ENCODE data around the gene XPC.
"Not testable (repeated sequence)": the region's sequence is repeated elsewhere in the genome, so short reads cannot be mapped to it uniquely, and the experiment has no call there.

The XPC gene

GRCh38 chr3:14178247-14179113, at the start of gene XPC, which contains the start of gene LSM3:
XPC (minus strand) TSS chr3:14178601; CDS start chr3:14178568, 33 bp downstream.
LSM3 (plus strand) TSS chr3:14178817; CDS start chr3:14178861, 44 bp downstream.
- DNase-seq (ENCODE audit: low read depth), result peak; percentile 96

DNA sequence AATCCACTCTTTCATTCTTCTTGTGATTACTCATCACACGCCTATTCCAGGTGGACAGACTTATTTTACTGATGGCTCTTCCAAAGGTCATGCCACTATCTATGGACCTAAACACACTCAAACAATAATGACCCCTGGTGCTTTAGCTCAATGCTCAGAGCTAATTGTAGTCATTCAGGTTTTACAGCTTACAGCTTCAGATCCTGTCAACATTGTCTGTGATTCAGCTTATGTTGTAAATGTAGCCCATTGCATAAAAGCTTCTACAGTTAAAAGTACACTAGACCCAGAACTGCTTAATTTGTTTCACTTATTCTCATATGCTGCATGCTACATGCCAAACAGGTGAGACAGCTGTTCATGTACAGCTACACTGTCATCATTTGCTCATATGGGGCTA, 49.5 kb upstream of the XPC start:
- DNase-seq (ENCODE audit: low read depth), result no peak

- not testable (repeated sequence) for DNase-seq (ENCODE audit: low read depth)
Measured at GRCh38 chr3:14226351-14226750, 48.0 kb upstream of the XPC start.

- DNase-seq (ENCODE audit: low read depth), result no peak
Measured at GRCh38 chr3:14225421-14225820, 47.0 kb upstream of the XPC start.

DNA sequence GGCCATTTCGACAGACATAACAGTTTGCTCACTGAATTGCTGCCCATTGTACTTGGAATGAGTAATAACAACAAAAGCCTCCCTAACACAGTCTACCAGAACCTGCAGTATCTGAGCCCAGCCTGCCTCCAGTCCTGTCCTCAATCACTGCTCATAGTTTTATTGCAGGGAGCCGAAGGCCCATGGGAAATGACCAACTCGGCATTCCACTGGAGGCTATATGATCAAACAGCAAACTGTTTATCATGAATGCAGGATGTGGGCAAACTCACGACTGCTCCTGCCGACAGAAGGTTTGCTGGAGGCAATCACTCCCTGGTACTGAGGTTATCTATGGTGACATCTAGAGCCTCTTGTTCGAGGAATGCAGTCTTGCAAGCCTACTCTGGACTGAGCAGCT, 46.5 kb upstream of the XPC start:
- DNase-seq (ENCODE audit: low read depth), result no peak

- DNase-seq (ENCODE audit: low read depth), result no peak
Measured at GRCh38 chr3:14223595-14223994, 45.2 kb upstream of the XPC start.

- DNase-seq (ENCODE audit: low read depth), result no peak
Measured at GRCh38 chr3:14222900-14223594, 44.6 kb upstream of the XPC start.

GRCh38 chr3:14222457-14222856, 44.1 kb upstream of the XPC start:
- DNase-seq (ENCODE audit: low read depth), result no peak

- DNase-seq (ENCODE audit: low read depth), result no peak
Measured at GRCh38 chr3:14221902-14222301, 43.5 kb upstream of the XPC start.

DNA sequence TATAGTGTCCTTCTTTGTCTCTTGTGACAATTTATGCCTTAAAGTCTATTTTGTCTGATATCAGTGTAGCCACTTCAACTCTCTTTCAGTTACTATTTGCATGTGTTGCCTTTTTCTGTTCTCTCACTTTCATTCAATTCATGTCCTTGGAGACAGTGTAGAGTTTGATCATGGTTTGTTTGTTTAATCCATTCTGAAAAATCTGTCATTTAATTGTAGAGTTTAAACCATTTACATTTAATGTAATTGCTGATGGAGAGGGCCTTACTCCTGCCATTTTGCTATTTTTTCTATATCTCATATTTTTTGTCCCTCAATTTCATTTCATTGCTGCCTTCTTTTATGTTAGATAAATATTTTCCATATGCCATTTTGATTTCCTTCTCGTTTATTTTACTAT, 42.5 kb upstream of the XPC start:
- no peak for DNase-seq (ENCODE audit: low read depth)

DNA sequence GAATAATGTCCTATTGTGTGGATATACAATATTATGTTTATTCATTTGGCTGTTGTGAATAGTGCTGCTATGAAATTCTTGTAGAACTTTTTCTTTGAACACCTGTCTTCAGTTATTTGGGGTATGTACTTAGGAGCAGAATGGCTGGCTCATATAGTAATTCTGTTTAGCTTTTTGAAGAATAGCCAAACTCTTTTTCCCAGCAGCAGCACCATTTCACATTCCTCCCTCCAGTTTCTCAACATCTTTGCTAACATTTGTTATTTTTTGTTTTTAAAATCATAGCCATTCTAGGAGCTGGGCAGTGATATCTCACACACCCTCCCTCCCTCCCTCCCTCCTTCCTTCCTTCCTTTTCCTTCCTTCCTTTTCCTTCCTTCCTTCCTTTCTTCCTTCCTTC, 40.0 kb upstream of the XPC start:
- no peak for DNase-seq (ENCODE audit: low read depth)

- peak; percentile 21 for DNase-seq (ENCODE audit: low read depth)
Measured at GRCh38 chr3:14216257-14217048, 38.1 kb upstream of the XPC start.

DNA sequence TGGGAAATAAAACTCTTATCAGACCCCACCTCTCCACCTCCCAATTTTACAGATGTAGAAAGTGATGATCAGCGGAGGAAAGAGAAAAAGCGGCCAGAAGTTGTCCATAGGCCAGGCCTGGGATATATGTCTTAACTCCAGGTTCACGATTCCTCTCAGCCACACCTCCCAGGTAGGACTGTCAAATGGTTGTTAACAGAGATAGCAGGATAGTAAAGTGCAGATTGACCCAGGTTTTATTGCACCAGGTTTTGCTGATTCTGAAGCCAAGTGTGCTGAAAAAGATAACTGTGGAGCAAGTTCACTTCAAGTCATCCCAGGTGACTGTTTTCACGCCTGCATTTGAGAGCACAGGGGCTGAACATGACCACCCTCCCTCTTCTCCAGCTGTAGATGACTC, 36.4 kb upstream of the XPC start:
- no peak for DNase-seq (ENCODE audit: low read depth)

- DNase-seq (ENCODE audit: low read depth), result no peak
Measured at GRCh38 chr3:14213066-14213774, 34.8 kb upstream of the XPC start.

DNA sequence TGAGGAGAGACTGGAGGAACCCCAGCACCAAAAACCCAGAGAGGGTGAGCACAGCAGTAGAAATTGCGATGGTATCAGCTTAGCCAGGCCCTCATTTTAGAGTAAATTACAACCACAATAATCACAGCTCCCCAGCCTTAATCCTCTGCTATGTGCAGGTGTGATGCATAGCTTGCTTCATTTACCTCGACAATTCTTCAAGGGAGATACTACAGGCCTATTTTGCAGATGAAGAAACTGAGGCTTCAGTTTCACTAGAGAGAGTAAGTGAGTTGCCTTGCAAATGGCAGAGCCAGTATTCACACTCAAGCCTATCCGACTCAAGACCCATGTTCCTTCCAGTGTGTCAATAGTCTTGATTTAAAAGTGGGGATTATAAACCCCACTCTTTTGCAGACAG, 33.6 kb upstream of the XPC start:
- no peak for DNase-seq (ENCODE audit: low read depth)

- no peak for DNase-seq (ENCODE audit: low read depth)
Measured at GRCh38 chr3:14211621-14212020, 33.2 kb upstream of the XPC start.

GRCh38 chr3:14210843-14211594, 32.6 kb upstream of the XPC start:
- DNase-seq (ENCODE audit: low read depth), result no peak

GRCh38 chr3:14210290-14210688, 31.9 kb upstream of the XPC start:
- no peak for DNase-seq (ENCODE audit: low read depth)

DNA sequence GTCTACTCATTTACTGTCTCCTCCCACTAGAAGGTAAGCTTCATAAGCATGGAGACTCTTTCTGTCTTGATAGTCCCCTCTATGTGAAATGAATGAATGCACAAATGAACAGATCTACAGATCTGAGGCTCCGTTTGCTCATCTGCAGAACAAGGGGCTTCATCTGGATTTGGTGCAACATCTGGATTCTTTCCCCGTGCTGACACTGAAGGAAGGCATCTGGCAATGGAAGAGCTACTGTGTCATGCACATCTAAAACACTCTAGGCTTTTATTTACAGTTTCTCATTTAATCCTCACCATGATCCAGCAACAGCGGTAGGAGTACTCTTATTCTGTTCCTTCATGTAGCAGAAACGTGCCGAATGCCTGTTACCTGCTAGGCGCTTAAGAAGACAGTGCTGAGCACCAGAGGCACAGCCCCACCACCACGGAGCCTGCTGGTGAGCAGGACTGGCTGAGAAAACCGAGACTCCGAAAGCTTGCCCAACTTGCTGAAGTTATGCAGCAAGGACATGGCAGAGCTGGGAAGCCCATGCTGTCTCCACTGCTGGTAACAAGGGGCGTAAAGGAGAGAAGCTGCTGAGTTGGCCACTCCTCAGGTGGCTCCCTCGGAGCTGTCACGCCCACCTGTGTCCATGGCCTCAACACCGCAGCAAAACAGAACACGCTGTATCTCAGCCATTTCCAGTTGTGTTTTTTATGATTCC, 31.3 kb upstream of the XPC start:
- no peak for DNase-seq (ENCODE audit: low read depth)

DNA sequence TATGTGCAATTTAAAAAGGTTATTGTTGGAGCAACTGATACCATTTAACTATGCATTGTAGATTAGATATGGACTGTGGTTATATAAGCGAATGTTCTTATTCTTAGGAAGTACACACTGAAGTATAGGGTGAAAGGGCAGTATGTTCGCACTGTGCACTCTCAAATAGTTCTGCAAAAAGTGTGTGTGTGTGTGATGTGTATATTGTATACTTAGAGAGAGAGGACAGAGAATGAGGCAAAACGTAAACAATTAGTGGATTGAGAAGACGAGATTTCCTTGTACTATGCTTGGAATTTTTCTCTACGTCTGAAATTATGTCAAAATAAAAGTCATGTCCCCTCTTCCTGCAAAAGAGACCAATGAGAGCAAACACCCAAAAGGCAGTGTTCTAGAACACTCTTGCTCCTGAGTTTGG, 30.6 kb upstream of the XPC start:
- DNase-seq (ENCODE audit: low read depth), result no peak

GRCh38 chr3:14208168-14208567, 29.8 kb upstream of the XPC start:
- DNase-seq (ENCODE audit: low read depth), result no peak

All from activated T-cell treated with anti-CD3 and anti-CD28 coated beads for 48 hours (primary cell).